Urinary bladder (tissue), 4 donors: Measurements from ENCODE around the gene TAPT1. TPM values are rescaled to one million over a fixed set of nuclear protein-coding genes. Genes with fewer than 3 reads are reported as not detected.

Source experiments
- DNase-seq: peaks from one replicate; pipeline ENCODE4 v3.0.0-alpha.2; 2015; ENCODE audit errors: extremely low spot score
- H3K27ac ChIP-seq: one replicate; pipeline ENCODE4 v1.5.1; 2013; ENCODE audit warnings: low read depth, mild to moderate bottlenecking, moderate library complexity
- H3K36me3 ChIP-seq: one replicate; pipeline ENCODE4 v1.6.1; 2013; ENCODE audit warnings: mild to moderate bottlenecking, moderate library complexity; ENCODE audit not compliant: insufficient read depth
- H3K4me1 ChIP-seq: one replicate; pipeline ENCODE4 v1.6.1; 2013; ENCODE audit warnings: mild to moderate bottlenecking, moderate library complexity; ENCODE audit not compliant: insufficient read depth
- H3K4me3 ChIP-seq: one replicate; pipeline ENCODE4 v1.5.1; 2013; ENCODE audit warnings: low read depth, low read length
- WGBS: extraction: QIAGEN DNeasy Blood & Tissue Kit; methylation state at CpG from one replicate; pipeline ENCODE4 v1.1.7; 2013; 5-methylcytosine and 5-hydroxymethylcytosine counted together
- polyA plus RNA-seq: library from polyadenylated mRNA; stranded (reverse); fragments of 200-250 nt; gene quantifications from one replicate; pipeline ENCODE4 v1.2.3, GENCODE V29; 2013
- small RNA-seq: library from RNA; depleted of rRNA; stranded (forward); fragments of <200 nt; gene quantifications from one replicate; pipeline ENCODE3, GENCODE V24; 2014
- total RNA-seq: library from RNA; depleted of rRNA; stranded (reverse); fragments of >200 nt; gene quantifications from one replicate; pipeline ENCODE4 v1.2.3, GENCODE V29; 2014
- donor health status: healthy with polysubstance abuse.
- donor health status: healthy.

The TAPT1 gene
- total and polyA plus RNA-seq, 2 donors, result 22.5 to 71.1 TPM

- WGBS, result 87% methylated on average over 4 of the region's 4 CpGs
- H3K4me3 ChIP-seq, result no peak overlapping the region
- no peak overlapping the region for H3K27ac ChIP-seq
- H3K4me1 ChIP-seq, result no peaks in the 10 kb centered on the region
- no peaks in the 10 kb centered on the region for H3K36me3 ChIP-seq
- DNase-seq, result no peak
Measured at GRCh38 chr4:16122308-16122711, 104.0 kb downstream of the TAPT1 start.

GRCh38 chr4:16120720-16121119, 105.6 kb downstream of the TAPT1 start:
- H3K36me3 ChIP-seq, result no peaks in the 10 kb centered on the region
- H3K27ac ChIP-seq, result no peak overlapping the region
- no peak for DNase-seq
- no peaks in the 10 kb centered on the region for H3K4me1 ChIP-seq
- H3K4me3 ChIP-seq, result no peak overlapping the region
- 91% methylated on average over 4 of the region's 4 CpGs for WGBS

GRCh38 chr4:16119981-16120380, 106.3 kb downstream of the TAPT1 start:
- Histone ChIP-seq H3K36me3 (no peaks in the 10 kb centered on the region), H3K27ac (no peak overlapping the region), H3K4me1 (no peaks in the 10 kb centered on the region), H3K4me3 (no peak overlapping the region)
- no peak for DNase-seq
- WGBS, result 72% methylated on average over 4 of the region's 4 CpGs

GRCh38 chr4:16118090-16118489, 108.2 kb downstream of the TAPT1 start:
- DNase-seq, result no peak
- Histone ChIP-seq H3K36me3 (no peaks in the 10 kb centered on the region), H3K4me3 (no peak overlapping the region), H3K4me1 (no peaks in the 10 kb centered on the region), H3K27ac (no peak overlapping the region)
- 32% methylated on average over 2 of the region's 2 CpGs for WGBS

- Histone ChIP-seq H3K27ac (no peak overlapping the region), H3K4me1 (no peaks in the 10 kb centered on the region), H3K4me3 (no peak overlapping the region), H3K36me3 (no peaks in the 10 kb centered on the region)
- no peak for DNase-seq
- WGBS, result 88% methylated on average over 5 of the region's 5 CpGs
Measured at GRCh38 chr4:16117164-16117563, 109.1 kb downstream of the TAPT1 start.

- 76% methylated on average over 3 of the region's 3 CpGs for WGBS
- Histone ChIP-seq H3K4me1 (no peaks in the 10 kb centered on the region), H3K4me3 (no peak overlapping the region), H3K36me3 (no peaks in the 10 kb centered on the region), H3K27ac (no peak overlapping the region)
- DNase-seq, result no peak
Measured at GRCh38 chr4:16116493-16116990, 109.7 kb downstream of the TAPT1 start.

- Histone ChIP-seq H3K27ac (no peak overlapping the region), H3K4me1 (no peaks in the 10 kb centered on the region), H3K4me3 (no peak overlapping the region), H3K36me3 (no peaks in the 10 kb centered on the region)
- DNase-seq, result no peak
- WGBS, result 95% methylated on average over 7 of the region's 7 CpGs
Measured at GRCh38 chr4:16116019-16116418, 110.3 kb downstream of the TAPT1 start.

- no peaks in the 10 kb centered on the region for H3K4me1 ChIP-seq
- WGBS, result 90% methylated on average over 6 of the region's 6 CpGs
- no peaks in the 10 kb centered on the region for H3K36me3 ChIP-seq
- H3K27ac ChIP-seq, result no peak overlapping the region
- H3K4me3 ChIP-seq, result no peak overlapping the region
- no peak for DNase-seq
Measured at GRCh38 chr4:16114546-16114945, 111.7 kb downstream of the TAPT1 start.

- H3K27ac ChIP-seq, result no peak overlapping the region
- whole genome bisulfite sequencing, result 86% methylated on average over 3 of the region's 3 CpGs
- no peaks in the 10 kb centered on the region for H3K4me1 ChIP-seq
- no peak overlapping the region for H3K4me3 ChIP-seq
- no peaks in the 10 kb centered on the region for H3K36me3 ChIP-seq
- no peak for DNase-seq
Measured at GRCh38 chr4:16113741-16114140, 112.5 kb downstream of the TAPT1 start.

GRCh38 chr4:16111533-16111932, 114.7 kb downstream of the TAPT1 start:
- no peak for DNase-seq
- no peaks in the 10 kb centered on the region for H3K36me3 ChIP-seq
- WGBS, result 91% methylated on average over 5 of the region's 5 CpGs
- H3K4me3 ChIP-seq, result no peak overlapping the region
- no peak overlapping the region for H3K27ac ChIP-seq
- no peaks in the 10 kb centered on the region for H3K4me1 ChIP-seq

- DNase-seq, result no peak
- H3K4me1 ChIP-seq, result no peaks in the 10 kb centered on the region
- 85% methylated on average over 3 of the region's 3 CpGs for WGBS
- no peak overlapping the region for H3K4me3 ChIP-seq
- H3K36me3 ChIP-seq, result no peaks in the 10 kb centered on the region
- no peak overlapping the region for H3K27ac ChIP-seq
Measured at GRCh38 chr4:16110661-16111290, 115.5 kb downstream of the TAPT1 start.

Small RNA genes lying within 50 kb of the gene (small RNA-seq; reads per million reads assigned to genes)
- gene RPS21P4, result not detected

Other genes with a start within 250 kb of the TAPT1 start
- gene PROM1, start 142.4 kb downstream of the TAPT1 start, total RNA-seq, result 30.5 TPM
- 13.5 TPM for gene PROM1, start 142.4 kb downstream of the TAPT1 start, polyA plus RNA-seq